ENCODE results near the gene OLIG3. TPM values are rescaled to one million over a fixed set of nuclear protein-coding genes. Genes with fewer than 3 reads are reported as not detected.

The OLIG3 gene
- polyA plus RNA-seq, 1 of the 3 experiments (the other 2 are of a cell fraction) = not detected

DNA sequence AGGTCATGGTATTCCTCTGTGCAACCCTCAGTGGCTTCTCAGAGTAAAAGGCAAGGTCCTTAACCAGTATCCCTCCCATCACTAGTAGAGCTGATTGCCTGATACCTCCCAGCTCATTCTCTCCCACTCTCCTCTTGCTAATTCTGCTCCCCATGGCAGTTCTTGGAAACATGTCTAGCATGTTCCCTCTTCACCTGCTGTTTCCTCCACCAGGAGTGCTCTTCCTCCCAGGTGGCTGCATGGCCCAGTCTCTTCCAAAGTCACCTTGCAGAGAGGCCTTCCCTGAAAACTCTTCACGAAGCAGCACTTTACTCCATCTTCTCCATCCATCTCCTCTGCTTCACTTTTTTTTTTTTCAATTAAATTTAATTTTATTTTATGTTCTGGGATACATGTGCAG is 36.2 kb upstream of the OLIG3 start (continued):
- TF ChIP-seq, protein P1, sequence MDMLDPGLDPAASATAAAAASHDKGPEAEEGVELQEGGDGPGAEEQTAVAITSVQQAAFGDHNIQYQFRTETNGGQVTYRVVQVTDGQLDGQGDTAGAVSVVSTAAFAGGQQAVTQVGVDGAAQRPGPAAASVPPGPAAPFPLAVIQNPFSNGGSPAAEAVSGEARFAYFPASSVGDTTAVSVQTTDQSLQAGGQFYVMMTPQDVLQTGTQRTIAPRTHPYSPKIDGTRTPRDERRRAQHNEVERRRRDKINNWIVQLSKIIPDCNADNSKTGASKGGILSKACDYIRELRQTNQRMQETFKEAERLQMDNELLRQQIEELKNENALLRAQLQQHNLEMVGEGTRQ (IDR thresholded peaks at IDR 0.05; ENCODE audit: borderline replicate concordance, low read depth, low read length) = no peak
- TF ChIP-seq RAD21 (IDR thresholded peaks at IDR 0.05; ENCODE audit: low read length) = no peak
- TF ChIP-seq GATA2 (CRISPR knock-in tag; IDR thresholded peaks at IDR 0.05) = no peak

DNA sequence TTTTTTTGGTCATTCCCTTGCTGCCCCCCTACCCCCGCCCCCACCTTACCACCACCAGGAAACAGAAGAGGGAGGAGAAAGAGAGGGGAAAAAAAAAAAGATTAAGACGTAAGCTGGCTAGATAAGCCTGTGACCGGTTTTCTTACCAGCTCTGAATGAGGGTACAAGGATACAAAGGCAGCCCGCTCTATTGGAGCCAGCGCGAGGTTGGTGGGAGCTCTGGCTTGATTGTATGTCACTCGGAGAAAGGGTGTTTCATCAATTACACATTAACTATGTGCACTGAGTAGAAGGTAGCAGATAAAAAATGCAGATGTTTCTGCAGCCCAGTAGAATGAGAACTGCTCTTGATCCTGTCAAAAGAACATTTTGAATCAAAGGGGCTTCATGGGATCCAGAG is 28.6 kb upstream of the OLIG3 start:
- no peak overlapping the region for H2AFZ ChIP-seq (ENCODE audit: low read depth)
- H4K20me1 ChIP-seq (ENCODE audit: insufficient read depth) = no peaks in the 10 kb centered on the region
- H3K36me3 ChIP-seq (replicated peaks in 1 of 2; ENCODE audit: control insufficient read depth in 1 of 2, insufficient read depth in 2 of 2, low read length in 1 of 2) = no peaks in the 10 kb centered on the region
- ChIA-PET CTCF (no interaction called here), POLR2A (no interaction called here)
- no peaks in the 10 kb centered on the region for H3K79me2 ChIP-seq (ENCODE audit: insufficient read depth)
- TF ChIP-seq FOXM1 (IDR thresholded peaks at IDR 0.05; ENCODE audit: low read depth) (no peak), FOXJ3 (CRISPR knock-in tag; IDR thresholded peaks at IDR 0.05) (no peak), RFX5 (IDR thresholded peaks at IDR 0.05; ENCODE audit: low read length) (no peak), ELF1 (IDR thresholded peaks at IDR 0.05) (no peak), RXRA (IDR thresholded peaks at IDR 0.05; ENCODE audit: borderline replicate concordance, low read depth) (no peak), SIN3A (IDR thresholded peaks at IDR 0.05; ENCODE audit: borderline replicate concordance, low read depth, low read length) (no peak), NRF1 (IDR thresholded peaks at IDR 0.05; ENCODE audit: low read depth, low read length) (no peak), EP300 (IDR thresholded peaks at IDR 0.05; ENCODE audit: borderline replicate concordance in 1 of 2, low read depth in 1 of 2, low read length in 1 of 2) (no peak), CTCF (IDR thresholded peaks at IDR 0.05) (no peak), FOSL2 (IDR thresholded peaks at IDR 0.05; ENCODE audit: borderline replicate concordance, low read depth) (no peak), MEF2A (IDR thresholded peaks at IDR 0.05; ENCODE audit: borderline replicate concordance, low read depth) (no peak), RCOR1 (IDR thresholded peaks at IDR 0.05; ENCODE audit: low read length) (no peak), TAF1 (IDR thresholded peaks at IDR 0.05; ENCODE audit: borderline replicate concordance, low read depth, low read length) (no peak), RAD21 (IDR thresholded peaks at IDR 0.05; ENCODE audit: low read length) (no peak), EZH2phosphoT487 (IDR thresholded peaks at IDR 0.05; ENCODE audit: borderline replicate concordance, low read depth) (no peak), MXI1 (IDR thresholded peaks at IDR 0.05; ENCODE audit: low read depth, low read length) (no peak)
- TF ChIP-seq, protein P2, sequence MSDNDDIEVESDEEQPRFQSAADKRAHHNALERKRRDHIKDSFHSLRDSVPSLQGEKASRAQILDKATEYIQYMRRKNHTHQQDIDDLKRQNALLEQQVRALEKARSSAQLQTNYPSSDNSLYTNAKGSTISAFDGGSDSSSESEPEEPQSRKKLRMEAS (IDR thresholded peaks at IDR 0.05; ENCODE audit: low read depth) = no peak
- TF ChIP-seq, protein P1 (IDR thresholded peaks at IDR 0.05; ENCODE audit: borderline replicate concordance, low read depth, low read length) = no peak
- TF ChIP-seq, protein P3, sequence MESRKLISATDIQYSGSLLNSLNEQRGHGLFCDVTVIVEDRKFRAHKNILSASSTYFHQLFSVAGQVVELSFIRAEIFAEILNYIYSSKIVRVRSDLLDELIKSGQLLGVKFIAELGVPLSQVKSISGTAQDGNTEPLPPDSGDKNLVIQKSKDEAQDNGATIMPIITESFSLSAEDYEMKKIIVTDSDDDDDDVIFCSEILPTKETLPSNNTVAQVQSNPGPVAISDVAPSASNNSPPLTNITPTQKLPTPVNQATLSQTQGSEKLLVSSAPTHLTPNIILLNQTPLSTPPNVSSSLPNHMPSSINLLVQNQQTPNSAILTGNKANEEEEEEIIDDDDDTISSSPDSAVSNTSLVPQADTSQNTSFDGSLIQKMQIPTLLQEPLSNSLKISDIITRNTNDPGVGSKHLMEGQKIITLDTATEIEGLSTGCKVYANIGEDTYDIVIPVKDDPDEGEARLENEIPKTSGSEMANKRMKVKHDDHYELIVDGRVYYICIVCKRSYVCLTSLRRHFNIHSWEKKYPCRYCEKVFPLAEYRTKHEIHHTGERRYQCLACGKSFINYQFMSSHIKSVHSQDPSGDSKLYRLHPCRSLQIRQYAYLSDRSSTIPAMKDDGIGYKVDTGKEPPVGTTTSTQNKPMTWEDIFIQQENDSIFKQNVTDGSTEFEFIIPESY (IDR thresholded peaks at IDR 0.05; ENCODE audit: borderline replicate concordance, low read depth) = no peak
- TF ChIP-seq, protein P4, sequence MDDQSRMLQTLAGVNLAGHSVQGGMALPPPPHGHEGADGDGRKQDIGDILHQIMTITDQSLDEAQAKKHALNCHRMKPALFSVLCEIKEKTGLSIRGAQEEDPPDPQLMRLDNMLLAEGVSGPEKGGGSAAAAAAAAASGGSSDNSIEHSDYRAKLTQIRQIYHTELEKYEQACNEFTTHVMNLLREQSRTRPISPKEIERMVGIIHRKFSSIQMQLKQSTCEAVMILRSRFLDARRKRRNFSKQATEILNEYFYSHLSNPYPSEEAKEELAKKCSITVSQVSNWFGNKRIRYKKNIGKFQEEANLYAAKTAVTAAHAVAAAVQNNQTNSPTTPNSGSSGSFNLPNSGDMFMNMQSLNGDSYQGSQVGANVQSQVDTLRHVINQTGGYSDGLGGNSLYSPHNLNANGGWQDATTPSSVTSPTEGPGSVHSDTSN (IDR thresholded peaks at IDR 0.05) = no peak
- 6% methylated on average over 7 of the region's 7 CpGs for WGBS (ENCODE audit: low lambda C conversion rate)
- H3K9ac ChIP-seq = no peak overlapping the region
- DNase-seq = no peak
- H3K9me3 ChIP-seq = no peaks in the 10 kb centered on the region
- H3K27me3 ChIP-seq (ENCODE audit: insufficient read depth) = no peaks in the 10 kb centered on the region
- H3K27ac ChIP-seq (ENCODE audit: low read depth in 2 of 2, low read length in 1 of 2) = no peak overlapping the region
- no peak overlapping the region for H3K4me2 ChIP-seq
- H3K9me2 ChIP-seq = no peaks in the 10 kb centered on the region
- H3K4me3 ChIP-seq (ENCODE audit: low read depth in 2 of 2, low read length in 1 of 2) = no peak overlapping the region
- H3F3A ChIP-seq (replicated peaks; ENCODE audit: insufficient read depth) = no peaks in the 10 kb centered on the region
- H3K4me1 ChIP-seq (ENCODE audit: control insufficient read depth in 1 of 2, insufficient read depth in 2 of 2, low read depth in 1 of 2, low read length in 1 of 2) = no peaks in the 10 kb centered on the region
